Tibial nerve (tissue), 4 donors: Measurements from ENCODE around the gene PAIP2.

Source experiments
- CTCF ChIP-seq, 5 experiments: fragments of 200-600 bp in 3 of 5; fragments of 450-650 bp in 2 of 5; sonication (generic) in 3 of 5; IDR thresholded peaks; one replicate each; pipeline ENCODE4 v1.5.1; 2016 to 2019; ENCODE audit warnings: antibody characterized with exemption in 5 of 5, mild to moderate bottlenecking in 3 of 5, moderate library complexity in 2 of 5
- EP300 ChIP-seq, 2 donors: sonication (generic); formaldehyde crosslinking; IDR thresholded peaks; one replicate each; pipeline ENCODE4 v1.6.1; 2017; ENCODE audit warnings: antibody characterized with exemption in 2 of 2, mild to moderate bottlenecking in 1 of 2
- POLR2A ChIP-seq, 2 donors: fragments of 450-650 bp; IDR thresholded peaks; one replicate each; pipeline ENCODE4 v1.6.1; 2017; ENCODE audit warnings: antibody characterized with exemption in 2 of 2, mild to moderate bottlenecking in 2 of 2, moderate library complexity in 2 of 2

- no peak for TF ChIP-seq EP300 (IDR thresholded peaks at IDR 0.05)
- no peak for TF ChIP-seq CTCF (IDR thresholded peaks at IDR 0.05)
- no peak for TF ChIP-seq POLR2A (IDR thresholded peaks at IDR 0.05)
These were observed 27.4 kb upstream of the PAIP2 start for GRCh38 chr5:139314276-139314675.
